Trophoblast cell (in vitro differentiated cells and primary cell): ENCODE results near the gene DAP3.
"Not testable (repeated sequence)": the region's sequence is repeated elsewhere in the genome, so short reads cannot be mapped to it uniquely, and the experiment has no call there.

Experiments
- DNase-seq, 2 donors: peaks; one replicate each; pipeline ENCODE4 v3.0.0-alpha.2; 2016
- H2AFZ ChIP-seq: 2 replicates; pipeline ENCODE4 v1.6.1; 2013; ENCODE audit warnings: low read length, moderate library complexity, mild to moderate bottlenecking; ENCODE audit not compliant: insufficient read depth, poor library complexity
- H2AK5ac ChIP-seq: 2 replicates; pipeline ENCODE4 v1.6.1; 2013; ENCODE audit warnings: mild to moderate bottlenecking, low read length
- H2BK120ac ChIP-seq: 2 replicates; pipeline ENCODE4 v1.6.1; 2013; ENCODE audit warnings: low read length, mild to moderate bottlenecking, moderate library complexity; ENCODE audit not compliant: insufficient read depth, poor library complexity
- H2BK12ac ChIP-seq: 2 replicates; pipeline ENCODE4 v1.6.1; 2013; ENCODE audit warnings: mild to moderate bottlenecking, low read length, moderate library complexity
- H2BK5ac ChIP-seq: 2 replicates; pipeline ENCODE4 v1.6.1; 2013; ENCODE audit warnings: low read length, low read depth, moderate library complexity, mild to moderate bottlenecking; ENCODE audit not compliant: poor library complexity
- H3K14ac ChIP-seq: 2 replicates; pipeline ENCODE4 v1.6.1; 2013; ENCODE audit warnings: mild to moderate bottlenecking, low read length
- H3K18ac ChIP-seq: 2 replicates; pipeline ENCODE4 v1.6.1; 2013; ENCODE audit warnings: mild to moderate bottlenecking, low read length
- H3K23ac ChIP-seq: 2 replicates; pipeline ENCODE4 v1.6.1; 2013; ENCODE audit warnings: low read length
- H3K27ac ChIP-seq: 2 replicates; pipeline ENCODE4 v1.5.1; 2013; ENCODE audit warnings: low read depth, mild to moderate bottlenecking, inconsistent platforms, low read length, moderate library complexity
- H3K27me3 ChIP-seq: 2 replicates; pipeline ENCODE4 v1.6.1; 2013; ENCODE audit warnings: inconsistent platforms, mild to moderate bottlenecking, low read length, moderate library complexity; ENCODE audit not compliant: insufficient read depth
- H3K36me3 ChIP-seq, 2 experiments: 1 replicate in 1 of 2; 2 replicates in 1 of 2; pipeline ENCODE4 v1.6.1; 2013; ENCODE audit warnings: low read length in 2 of 2, mild to moderate bottlenecking in 2 of 2, moderate library complexity in 1 of 2; ENCODE audit not compliant: insufficient read depth in 2 of 2, control insufficient read depth in 1 of 2
- H3K4ac ChIP-seq: 2 replicates; pipeline ENCODE4 v1.6.1; 2013; ENCODE audit warnings: low read depth, mild to moderate bottlenecking, low read length, moderate library complexity
- H3K4me1 ChIP-seq, 2 experiments: 1 replicate in 1 of 2; 2 replicates in 1 of 2; pipeline ENCODE4 v1.6.1; 2013; ENCODE audit warnings: low read length in 2 of 2, mild to moderate bottlenecking in 2 of 2, moderate library complexity in 1 of 2; ENCODE audit not compliant: insufficient read depth in 2 of 2, control insufficient read depth in 1 of 2
- H3K4me2 ChIP-seq: 2 replicates; pipeline ENCODE4 v1.6.1; 2013; ENCODE audit warnings: inconsistent platforms, mild to moderate bottlenecking, low read length, moderate library complexity
- H3K4me3 ChIP-seq: 2 replicates; pipeline ENCODE4 v1.5.1; 2013; ENCODE audit warnings: mild to moderate bottlenecking, low read depth, low read length, inconsistent platforms
- H3K79me1 ChIP-seq: one replicate; pipeline ENCODE4 v1.6.1; 2013; ENCODE audit warnings: low read length
- H3K79me2 ChIP-seq: 2 replicates; pipeline ENCODE4 v1.6.1; 2013; ENCODE audit warnings: low read length, mild to moderate bottlenecking; ENCODE audit not compliant: control insufficient read depth, insufficient read depth, poor library complexity
- H3K9ac ChIP-seq: 2 replicates; pipeline ENCODE4 v1.6.1; 2013; ENCODE audit warnings: mild to moderate bottlenecking, low read length
- H3K9me3 ChIP-seq: 2 replicates; pipeline ENCODE4 v1.6.1; 2013; ENCODE audit warnings: low read depth, mild to moderate bottlenecking, control low read depth, inconsistent platforms, low read length; ENCODE audit not compliant: insufficient read depth
- H4K12ac ChIP-seq: 2 replicates; pipeline ENCODE4 v1.6.1; 2013; ENCODE audit warnings: low read depth, mild to moderate bottlenecking, low read length, moderate library complexity
- H4K8ac ChIP-seq: 2 replicates; pipeline ENCODE4 v1.6.1; 2013; ENCODE audit warnings: low read depth, mild to moderate bottlenecking, low read length, moderate library complexity
- H4K91ac ChIP-seq: one replicate; pipeline ENCODE4 v1.6.1; 2013; ENCODE audit warnings: low read depth, mild to moderate bottlenecking, low read length, moderate library complexity
- WGBS: extraction: QIAGEN DNeasy Blood & Tissue Kit; methylation state at CpG from one replicate; pipeline ENCODE4 v1.1.7; 2013; ENCODE audit warnings: missing lambda C conversion rate; ENCODE audit not compliant: insufficient read length, insufficient coverage; ENCODE audit errors: extremely low coverage; 5-methylcytosine and 5-hydroxymethylcytosine counted together

DAP3 gene

GRCh38 chr1:155761736-155762405, 73.0 kb downstream of the DAP3 start:
- no peak overlapping the region for H3K9ac ChIP-seq
- no peaks in the 10 kb centered on the region for H3K79me2 ChIP-seq
- no peak overlapping the region for H2BK5ac ChIP-seq
- H3K14ac ChIP-seq, result no peak overlapping the region
- no peak overlapping the region for H2AK5ac ChIP-seq
- H3K4me2 ChIP-seq, result no peak overlapping the region
- no peak overlapping the region for H2BK120ac ChIP-seq
- no peak overlapping the region for H3K23ac ChIP-seq
- WGBS, result no CpG with 5 or more reads among the region's 11 CpGs
- H4K8ac ChIP-seq, result no peak overlapping the region
- H3K4ac ChIP-seq, result no peak overlapping the region
- no peak overlapping the region for H3K18ac ChIP-seq
- no peaks in the 10 kb centered on the region for H3K27me3 ChIP-seq
- H3K79me1 ChIP-seq, result no peaks in the 10 kb centered on the region
- H3K9me3 ChIP-seq, result no peaks in the 10 kb centered on the region
- H3K4me1 ChIP-seq, result peaks cover 0 to 3% of the 10 kb centered on the region in 2 experiments
- H3K36me3 ChIP-seq, result peaks cover 49 to 59% of the 10 kb centered on the region in 2 experiments
- no peak overlapping the region for H4K12ac ChIP-seq
- H3K4me3 ChIP-seq, result no peak overlapping the region
- no peak for DNase-seq
- no peak overlapping the region for H2BK12ac ChIP-seq
- no peak overlapping the region for H4K91ac ChIP-seq
- H2AFZ ChIP-seq, result no peak overlapping the region
- no peak overlapping the region for H3K27ac ChIP-seq

- not testable (repeated sequence) for H3K79me1 ChIP-seq, H3K27ac ChIP-seq, H3K4me2 ChIP-seq, H2AK5ac ChIP-seq, H3K23ac ChIP-seq, H4K8ac ChIP-seq, H4K91ac ChIP-seq, H2AFZ ChIP-seq, H4K12ac ChIP-seq, H2BK5ac ChIP-seq, H3K27me3 ChIP-seq, H2BK12ac ChIP-seq, H3K18ac ChIP-seq, H3K4me1 ChIP-seq, H3K9me3 ChIP-seq, H3K4me3 ChIP-seq, H3K4ac ChIP-seq, H2BK120ac ChIP-seq, H3K79me2 ChIP-seq, H3K14ac ChIP-seq, H3K9ac ChIP-seq
- no CpG with 5 or more reads among the region's 6 CpGs for WGBS
- peaks cover 48 to 57% of the 10 kb centered on the region in 2 experiments for H3K36me3 ChIP-seq
- DNase-seq, result peak; percentile 62 to 76
Observed at GRCh38 chr1:155763090-155763815, 74.4 kb downstream of the DAP3 start.

- H4K12ac ChIP-seq, H3K27me3 ChIP-seq, H3K18ac ChIP-seq, H2AFZ ChIP-seq, H2BK5ac ChIP-seq, H3K4ac ChIP-seq, H3K4me3 ChIP-seq, H3K14ac ChIP-seq, H2BK120ac ChIP-seq, H3K4me1 ChIP-seq, H3K79me1 ChIP-seq, H4K91ac ChIP-seq, DNase-seq, H3K27ac ChIP-seq, H2AK5ac ChIP-seq, H3K9ac ChIP-seq, H3K9me3 ChIP-seq, H3K79me2 ChIP-seq, H2BK12ac ChIP-seq, H4K8ac ChIP-seq, H3K23ac ChIP-seq, H3K4me2 ChIP-seq: not testable (repeated sequence)
- peaks cover 43 to 56% of the 10 kb centered on the region in 2 experiments for H3K36me3 ChIP-seq
- no CpG with 5 or more reads among the region's 7 CpGs for WGBS
Observed at GRCh38 chr1:155763989-155764388, 75.1 kb downstream of the DAP3 start.

- peaks cover 46 to 57% of the 10 kb centered on the region in 2 experiments for H3K36me3 ChIP-seq
- H3K14ac ChIP-seq, H3K79me1 ChIP-seq, H2AFZ ChIP-seq, H3K4me2 ChIP-seq, H3K9me3 ChIP-seq, H2BK12ac ChIP-seq, H3K4me3 ChIP-seq, H3K4ac ChIP-seq, H3K18ac ChIP-seq, H2BK5ac ChIP-seq, H4K91ac ChIP-seq, H3K4me1 ChIP-seq, H3K27me3 ChIP-seq, H4K12ac ChIP-seq, H3K9ac ChIP-seq, DNase-seq, H3K79me2 ChIP-seq, H2AK5ac ChIP-seq, H3K27ac ChIP-seq, H2BK120ac ChIP-seq, H3K23ac ChIP-seq, H4K8ac ChIP-seq: not testable (repeated sequence)
- WGBS, result no CpG with 5 or more reads among the region's 5 CpGs
Observed at GRCh38 chr1:155767399-155767989, 78.6 kb downstream of the DAP3 start.
